Measurements from ENCODE around the gene DNAH11. TPM values are rescaled to one million over a fixed set of nuclear protein-coding genes. Genes with fewer than 3 reads are reported as not detected.

Gene DNAH11
- total and polyA plus RNA-seq, 9 of the 15 experiments (the other 6 are each of a cell fraction or from before 2014, with no cell fraction given): under 0.01 TPM; not detected in 7

DNA sequence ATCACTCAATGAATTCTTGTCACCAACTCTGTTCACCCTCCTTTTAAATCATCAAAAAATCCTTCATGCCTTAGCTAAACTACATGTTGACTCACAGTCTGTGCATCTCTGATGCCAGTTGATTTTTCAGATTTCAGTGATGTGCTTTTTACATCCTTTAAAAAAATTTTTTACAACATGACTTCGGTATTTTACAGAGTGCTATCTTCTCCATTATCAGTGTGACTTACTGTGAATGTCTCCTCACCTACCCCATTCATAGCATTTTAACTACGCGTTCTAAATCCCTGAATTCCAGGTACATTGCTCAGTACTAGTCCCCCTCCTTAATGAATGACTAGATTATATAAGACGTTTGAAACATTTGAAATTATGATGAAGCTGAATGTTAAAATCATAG, 98.7 kb downstream of the DNAH11 start:
- Histone ChIP-seq H3K4me3 (no peak overlapping the region), H3K4me1 (replicated peaks in 1 of 2; ENCODE audit: control insufficient read depth in 2 of 2, insufficient read depth in 2 of 2, low read length in 2 of 2) (no peaks in the 10 kb centered on the region), H3K36me3 (ENCODE audit: control insufficient read depth, insufficient read depth, low read length) (no peaks in the 10 kb centered on the region), H3K9me3 (replicated peaks; ENCODE audit: control insufficient read depth, insufficient read depth, low read depth, low read length) (no peaks in the 10 kb centered on the region), H3K79me2 (ENCODE audit: control insufficient read depth, insufficient read depth, low read length) (no peaks in the 10 kb centered on the region), H4K20me1 (replicated peaks; ENCODE audit: control insufficient read depth, insufficient read depth, low read length) (no peaks in the 10 kb centered on the region), H3K27me3 (ENCODE audit: control insufficient read depth in 2 of 2, insufficient read depth in 2 of 2, low read length in 2 of 2) (peaks cover 0 to 2% of the 10 kb centered on the region in 2 experiments; a peak in 2 of 5 replicates), H3K9me1 (ENCODE audit: control insufficient read depth, insufficient read depth, low read length) (no peaks in the 10 kb centered on the region), H3K27ac (ENCODE audit: extremely low read depth, low read depth, low read length) (no peak overlapping the region), H3K9ac (ENCODE audit: insufficient read depth in 1 of 2, low read depth in 2 of 2, low read length in 2 of 2) (no peak overlapping the region), H3K4me2 (ENCODE audit: insufficient read depth, low read length) (no peak overlapping the region), H2AFZ (ENCODE audit: low read depth, low read length) (no peak overlapping the region)
- no TSS peak for BruUV-seq (replicated peaks)
- DNase-seq (ENCODE audit: extremely low read depth in 1 of 4, low spot score in 3 of 4) (no peak), FAIRE-seq (no peak), ATAC-seq (no peak)
- intact Hi-C loops (cut with micrococcal nuclease) (no loop called here), in situ Hi-C loops (cut with MboI) (no loop called here)
- CTCF ChIA-PET (ENCODE audit: low intra/inter-chr PET ratio): no interaction called here
- WGBS (ENCODE audit: insufficient coverage, low coverage, missing lambda C conversion rate): 0% methylated on average over 4 of the region's 4 CpGs
- POLR2A ChIA-PET: interaction anchor here (0.7 kb wide), 1 partner anchor 16 kb away, joined by 3 read pairs; no protein-coding TSS in a partner anchor
- TF ChIP-seq TGIF2 (CRISPR knock-in tag; IDR thresholded peaks at IDR 0.05) (no peak), RAD51 (IDR thresholded peaks at IDR 0.05; ENCODE audit: borderline replicate concordance, low read depth) (no peak), ZNF347 (CRISPR knock-in tag; IDR thresholded peaks at IDR 0.05; ENCODE audit: low read depth) (no peak), TOE1 (IDR thresholded peaks at IDR 0.05; ENCODE audit: borderline replicate concordance) (no peak), TOE1 (CRISPR knock-in tag; IDR thresholded peaks at IDR 0.05; ENCODE audit: borderline replicate concordance, low read depth) (no peak), RBM17 (IDR thresholded peaks at IDR 0.05; ENCODE audit: borderline replicate concordance, low read depth, low read length) (no peak), NFIC (IDR thresholded peaks at IDR 0.05) (no peak), HNRNPLL (IDR thresholded peaks at IDR 0.05; ENCODE audit: low read depth, low read length, poor library complexity, severe bottlenecking) (no peak), NR3C1 (CRISPR knock-in tag; IDR thresholded peaks at IDR 0.05) (no peak), DPF2 (IDR thresholded peaks at IDR 0.05) (no peak), DEAF1 (CRISPR knock-in tag; IDR thresholded peaks at IDR 0.05) (no peak), MEF2D (tag; conservative IDR thresholded peaks at IDR 0.05; ENCODE audit: low read depth) (no peak)
- TF ChIP-seq, protein P1, sequence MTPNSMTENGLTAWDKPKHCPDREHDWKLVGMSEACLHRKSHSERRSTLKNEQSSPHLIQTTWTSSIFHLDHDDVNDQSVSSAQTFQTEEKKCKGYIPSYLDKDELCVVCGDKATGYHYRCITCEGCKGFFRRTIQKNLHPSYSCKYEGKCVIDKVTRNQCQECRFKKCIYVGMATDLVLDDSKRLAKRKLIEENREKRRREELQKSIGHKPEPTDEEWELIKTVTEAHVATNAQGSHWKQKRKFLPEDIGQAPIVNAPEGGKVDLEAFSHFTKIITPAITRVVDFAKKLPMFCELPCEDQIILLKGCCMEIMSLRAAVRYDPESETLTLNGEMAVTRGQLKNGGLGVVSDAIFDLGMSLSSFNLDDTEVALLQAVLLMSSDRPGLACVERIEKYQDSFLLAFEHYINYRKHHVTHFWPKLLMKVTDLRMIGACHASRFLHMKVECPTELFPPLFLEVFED (CRISPR knock-in tag; conservative IDR thresholded peaks at IDR 0.05): no peak

Data from K562 (cell line).